ENCODE measurements around the gene WSCD1. TPM values are rescaled to one million over a fixed set of nuclear protein-coding genes. Genes with fewer than 3 reads are reported as not detected.

The WSCD1 gene
- total and polyA plus RNA-seq, 2 of the 4 experiments (the other 2 are of a cell fraction), result 0.07 TPM; not detected in 1

DNA sequence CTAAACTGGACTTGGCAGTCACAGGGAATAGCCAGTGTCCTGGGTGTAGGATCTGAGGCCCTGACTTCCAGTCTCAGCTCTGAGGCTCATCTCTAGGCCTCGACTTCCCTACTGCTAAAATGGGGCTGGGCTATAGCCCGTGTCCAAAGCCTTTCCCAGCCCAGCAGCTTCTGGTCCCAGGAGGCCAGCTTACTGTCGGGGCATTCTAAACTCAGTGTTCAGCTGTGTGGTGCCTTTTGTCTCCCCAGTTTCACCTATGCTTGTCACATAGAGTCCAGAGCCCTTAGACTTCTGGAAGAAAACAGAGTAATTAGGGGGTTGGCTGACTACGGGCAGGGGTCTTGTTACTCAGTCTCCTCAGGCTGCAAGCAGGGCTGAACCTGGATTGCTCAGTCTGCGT is 94.8 kb downstream of the WSCD1 start:
- H3K18ac ChIP-seq (ENCODE audit: low read depth, low read length), result no peak overlapping the region
- H3K9me3 ChIP-seq (ENCODE audit: control insufficient read depth, insufficient read depth, low read length), result peaks cover 19% of the 10 kb centered on the region
- no peaks in the 10 kb centered on the region for H3K9me1 ChIP-seq (ENCODE audit: insufficient read depth, low read length)
- H2BK20ac ChIP-seq (ENCODE audit: low read depth, low read length), result no peak overlapping the region
- H3K9ac ChIP-seq (ENCODE audit: low read depth, low read length), result no peak overlapping the region
- no peak overlapping the region for H3K4me3 ChIP-seq (ENCODE audit: insufficient read depth, low read depth, low read length)
- H4K20me1 ChIP-seq (ENCODE audit: insufficient read depth, low read length), result no peaks in the 10 kb centered on the region
- no peaks in the 10 kb centered on the region for H3K36me3 ChIP-seq (ENCODE audit: control insufficient read depth, insufficient read depth, low read length)
- no peak overlapping the region for H4K8ac ChIP-seq (ENCODE audit: low read depth in 2 of 2, low read length in 2 of 2)
- in situ Hi-C loops (cut with MboI; ENCODE audit: low sequenced_read_pairs) (no loop called here), dilution Hi-C loops (cut with HindIII; ENCODE audit: low sequenced_read_pairs, unreplicated experiment) (no loop called here), intact Hi-C loops (cut with micrococcal nuclease) (no loop called here)
- H4K91ac ChIP-seq (ENCODE audit: insufficient read depth, low read depth, low read length), result no peak overlapping the region
- no peak overlapping the region for H2BK5ac ChIP-seq (ENCODE audit: low read depth, low read length, poor library complexity, severe bottlenecking)
- H2BK120ac ChIP-seq (ENCODE audit: low read depth, low read length), result no peak overlapping the region
- H3K14ac ChIP-seq (replicated peaks; ENCODE audit: low read depth, low read length), result no peak overlapping the region
- no peak overlapping the region for H3K4ac ChIP-seq (ENCODE audit: low read depth, low read length)
- H2BK15ac ChIP-seq (ENCODE audit: low read depth, low read length), result no peak overlapping the region
- no peak overlapping the region for H3K23ac ChIP-seq (ENCODE audit: low read depth, low read length)
- H3K56ac ChIP-seq (ENCODE audit: extremely low read depth, insufficient read depth, low read length), result no peak overlapping the region
- no peak for DNase-seq
- TF ChIP-seq, protein P1, sequence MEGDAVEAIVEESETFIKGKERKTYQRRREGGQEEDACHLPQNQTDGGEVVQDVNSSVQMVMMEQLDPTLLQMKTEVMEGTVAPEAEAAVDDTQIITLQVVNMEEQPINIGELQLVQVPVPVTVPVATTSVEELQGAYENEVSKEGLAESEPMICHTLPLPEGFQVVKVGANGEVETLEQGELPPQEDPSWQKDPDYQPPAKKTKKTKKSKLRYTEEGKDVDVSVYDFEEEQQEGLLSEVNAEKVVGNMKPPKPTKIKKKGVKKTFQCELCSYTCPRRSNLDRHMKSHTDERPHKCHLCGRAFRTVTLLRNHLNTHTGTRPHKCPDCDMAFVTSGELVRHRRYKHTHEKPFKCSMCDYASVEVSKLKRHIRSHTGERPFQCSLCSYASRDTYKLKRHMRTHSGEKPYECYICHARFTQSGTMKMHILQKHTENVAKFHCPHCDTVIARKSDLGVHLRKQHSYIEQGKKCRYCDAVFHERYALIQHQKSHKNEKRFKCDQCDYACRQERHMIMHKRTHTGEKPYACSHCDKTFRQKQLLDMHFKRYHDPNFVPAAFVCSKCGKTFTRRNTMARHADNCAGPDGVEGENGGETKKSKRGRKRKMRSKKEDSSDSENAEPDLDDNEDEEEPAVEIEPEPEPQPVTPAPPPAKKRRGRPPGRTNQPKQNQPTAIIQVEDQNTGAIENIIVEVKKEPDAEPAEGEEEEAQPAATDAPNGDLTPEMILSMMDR (conservative IDR thresholded peaks at IDR 0.05; ENCODE audit: low read depth, low read length), result no peak
- no peak for TF ChIP-seq BHLHE40 (IDR thresholded peaks at IDR 0.05; ENCODE audit: low read depth, low read length)
- TF ChIP-seq RCOR1 (IDR thresholded peaks at IDR 0.05; ENCODE audit: insufficient replicate concordance, low read length), result no peak
- TF ChIP-seq MAZ (IDR thresholded peaks at IDR 0.05; ENCODE audit: borderline replicate concordance, low read depth, low read length), result no peak
- TF ChIP-seq FOS (IDR thresholded peaks at IDR 0.05; ENCODE audit: low read depth, low read length), result no peak
- ATAC-seq (ENCODE audit: low read depth), result no peak
- no peak overlapping the region for H3K27ac ChIP-seq (ENCODE audit: insufficient read depth, low read length)
- no peak overlapping the region for H2AK5ac ChIP-seq (ENCODE audit: low read depth, low read length)
- BruUV-seq (replicated peaks), result no TSS peak
- no peak overlapping the region for H2AFZ ChIP-seq (replicated peaks; ENCODE audit: low read length, poor library complexity)
- no peak overlapping the region for H3K4me2 ChIP-seq (ENCODE audit: low read depth, low read length)
- CTCF ChIA-PET, result no interaction called here
- no peaks in the 10 kb centered on the region for H3K4me1 ChIP-seq (ENCODE audit: control insufficient read depth, insufficient read depth, low read length)
- no peak overlapping the region for H2AK9ac ChIP-seq (replicated peaks; ENCODE audit: low read depth, low read length, poor library complexity)
- POLR2A ChIA-PET (ENCODE audit: unreplicated experiment), result no interaction called here
- 0% methylated on average over 1 of the region's 5 CpGs; no CpG with 5 or more reads in 1 of the 2 experiments for WGBS, 2 experiments (ENCODE audit: extremely low coverage in 2 of 2, insufficient read length in 1 of 2)
- no peaks in the 10 kb centered on the region for H3K27me3 ChIP-seq (ENCODE audit: control insufficient read depth, insufficient read depth, low read length)
- H4K5ac ChIP-seq (ENCODE audit: low read depth, low read length), result no peak overlapping the region
- H3K79me1 ChIP-seq (ENCODE audit: low read depth in 1 of 2, low read length in 2 of 2), result no peaks in the 10 kb centered on the region

Measured in IMR-90 (cell line).